GM12892 (cell line): ENCODE results near the gene RNF25.

Source experiments
- POLR2A ChIP-seq: IDR thresholded peaks from 2 replicates; pipeline ENCODE4 v1.6.1; 2011; ENCODE audit warnings: low read depth, low read length, control low read depth
- TAF1 ChIP-seq: IDR thresholded peaks from 2 replicates; pipeline ENCODE4 v1.6.1; 2011; ENCODE audit warnings: low read depth, mild to moderate bottlenecking, control low read depth, low read length, borderline replicate concordance

DNA sequence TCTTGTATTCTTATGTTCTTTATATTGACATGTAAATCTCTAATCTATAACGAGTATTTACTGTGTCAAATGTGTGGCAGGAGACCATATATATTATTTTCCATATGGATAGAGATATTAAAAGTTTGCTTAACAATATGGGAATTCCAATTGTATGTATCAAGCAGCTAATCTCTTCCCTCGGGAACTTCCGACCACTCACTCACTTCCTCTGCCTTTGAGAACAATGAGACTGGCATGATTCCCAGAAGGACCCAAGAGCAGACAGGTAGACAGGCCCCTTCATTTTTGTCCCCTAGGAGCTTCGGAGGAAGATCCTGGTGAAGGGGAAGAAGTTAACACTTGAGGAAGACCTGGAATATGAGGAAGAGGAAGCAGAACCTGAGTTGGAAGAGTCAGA lies 40.0 kb downstream of the RNF25 start:
- no peak for TF ChIP-seq TAF1
- no peak for TF ChIP-seq POLR2A
